HG03565 (cell line): ENCODE results near the gene GRIP2.

Source experiments
- ATAC-seq: cut with Tn5 transposase; IDR thresholded peaks from one replicate; pipeline ENCODE4 v1.9.1; 2021; ENCODE audit warnings: mild to moderate bottlenecking, moderate library complexity; ENCODE audit not compliant: unreplicated experiment

The GRIP2 gene

DNA sequence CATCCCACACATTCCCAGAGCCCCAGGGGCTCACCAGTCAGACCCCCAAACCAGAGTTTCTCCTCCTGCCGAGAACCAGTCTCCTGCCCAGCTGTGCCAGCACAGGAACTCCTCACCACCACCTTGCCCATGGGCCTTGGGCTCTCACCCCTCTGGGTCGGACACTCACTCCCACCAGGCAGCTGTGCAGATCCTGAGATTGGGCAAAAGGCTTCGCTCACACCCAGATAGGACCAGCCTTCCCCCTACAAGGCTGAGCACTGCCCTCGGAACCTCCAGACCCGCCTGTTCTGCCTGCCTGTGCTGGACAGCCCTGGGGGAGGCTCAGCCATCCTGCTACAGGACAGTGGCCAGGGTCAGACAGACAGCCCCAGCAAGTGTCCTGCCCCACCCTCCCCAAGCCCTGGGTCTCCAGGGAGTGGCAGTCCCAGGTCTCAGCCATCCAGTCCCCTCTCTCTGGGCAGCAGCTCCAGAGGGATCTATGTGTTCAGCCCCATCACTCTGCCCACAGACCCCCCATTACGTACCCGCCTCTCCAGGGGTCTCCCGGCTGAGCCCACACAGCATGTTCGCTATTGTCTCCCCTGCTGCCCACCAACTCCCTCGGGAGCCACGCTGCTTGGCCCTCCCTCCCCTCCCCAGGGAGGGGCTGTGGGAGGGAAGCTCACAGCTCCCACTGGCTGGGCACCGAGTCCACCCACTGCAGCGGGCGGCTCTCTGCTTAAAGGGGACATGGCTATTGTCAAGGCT, at the start of gene GRIP2:
Gene GRIP2 (minus strand): TSS at position 601 of the 750 bp plus-strand sequence. CDS start 34 bp downstream, at position 567.
- no peak for ATAC-seq

DNA sequence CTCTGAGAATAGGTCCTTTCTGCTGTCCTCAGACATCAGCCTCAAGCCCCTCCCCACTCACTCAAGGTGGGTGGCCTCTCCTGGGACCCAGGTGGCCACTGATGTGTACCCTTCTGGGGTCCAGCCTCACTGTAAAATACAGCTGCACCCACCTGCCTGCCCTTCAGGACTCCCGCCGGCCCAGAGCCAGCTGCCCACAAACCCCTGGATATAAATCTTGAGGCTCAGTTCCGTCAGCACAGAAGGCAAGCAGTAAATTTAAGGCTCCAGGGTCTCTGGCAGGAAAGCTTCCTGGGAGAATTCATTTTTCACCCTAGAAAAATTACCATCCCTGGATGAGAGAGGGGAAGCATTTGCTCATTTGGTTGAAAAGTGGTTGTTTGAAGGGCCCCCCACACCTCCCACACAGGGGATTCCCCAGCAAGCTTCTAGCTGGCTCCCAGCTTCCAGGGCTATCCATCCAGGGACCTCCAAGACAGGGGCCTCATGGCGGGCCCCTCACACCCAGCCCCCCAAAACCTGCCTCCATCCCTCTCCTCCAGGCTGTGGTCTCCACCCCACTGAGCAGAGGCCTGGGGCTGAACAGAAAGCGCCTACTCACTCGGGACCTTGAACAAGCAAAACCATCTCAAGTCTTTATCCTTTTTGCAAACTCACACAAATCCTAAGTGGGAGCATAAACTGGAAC, 48.4 kb upstream of the GRIP2 start:
- ATAC-seq, result no peak

DNA sequence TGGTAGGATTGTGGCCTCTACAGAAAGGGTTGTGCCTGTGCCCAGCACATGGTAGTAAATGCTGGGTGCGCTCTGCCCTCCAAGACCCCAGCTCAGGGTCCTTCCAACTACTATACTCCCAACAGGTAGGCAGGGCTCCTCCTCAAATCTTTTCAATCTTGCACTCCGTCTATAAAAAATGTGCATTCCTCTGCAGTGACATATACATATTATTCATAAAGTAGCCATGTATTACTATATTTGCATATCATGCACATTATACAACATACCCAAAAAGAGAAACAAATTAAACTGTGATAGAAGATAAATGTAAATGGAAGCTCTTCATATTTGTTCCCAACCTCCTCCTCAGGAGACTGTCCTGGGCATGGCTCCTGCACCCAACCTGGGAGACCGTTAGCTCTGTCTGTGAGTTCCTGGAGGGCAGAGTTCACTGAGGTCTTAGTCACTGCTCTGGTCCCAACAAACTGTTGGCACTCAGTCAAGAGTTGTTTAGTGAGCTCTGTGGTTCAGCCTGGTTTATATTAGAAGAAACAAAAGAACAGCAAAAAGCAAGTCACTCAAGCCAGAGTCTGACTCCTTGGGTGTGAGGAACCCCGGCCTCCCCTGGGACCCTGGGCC, 47.7 kb upstream of the GRIP2 start:
- no peak for ATAC-seq

DNA sequence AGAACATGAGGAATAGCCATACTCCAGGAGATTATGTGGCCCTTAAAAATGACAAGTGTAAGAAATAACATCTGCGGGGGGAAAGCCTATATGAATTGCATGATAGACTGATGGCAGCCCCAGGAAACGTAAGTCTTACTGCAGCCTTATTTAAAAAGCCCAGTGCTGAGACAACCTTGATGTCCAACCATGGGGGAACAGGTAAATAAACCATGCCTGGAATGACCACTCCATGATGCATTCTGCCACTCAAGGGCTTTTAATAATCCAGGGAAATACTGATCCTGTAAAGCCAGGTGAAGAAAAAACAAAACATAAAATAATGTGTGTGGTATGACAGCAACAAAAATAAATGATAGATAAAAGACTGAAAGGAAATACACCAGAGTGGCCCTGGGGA, 46.5 kb upstream of the GRIP2 start:
- ATAC-seq, result no peak

DNA sequence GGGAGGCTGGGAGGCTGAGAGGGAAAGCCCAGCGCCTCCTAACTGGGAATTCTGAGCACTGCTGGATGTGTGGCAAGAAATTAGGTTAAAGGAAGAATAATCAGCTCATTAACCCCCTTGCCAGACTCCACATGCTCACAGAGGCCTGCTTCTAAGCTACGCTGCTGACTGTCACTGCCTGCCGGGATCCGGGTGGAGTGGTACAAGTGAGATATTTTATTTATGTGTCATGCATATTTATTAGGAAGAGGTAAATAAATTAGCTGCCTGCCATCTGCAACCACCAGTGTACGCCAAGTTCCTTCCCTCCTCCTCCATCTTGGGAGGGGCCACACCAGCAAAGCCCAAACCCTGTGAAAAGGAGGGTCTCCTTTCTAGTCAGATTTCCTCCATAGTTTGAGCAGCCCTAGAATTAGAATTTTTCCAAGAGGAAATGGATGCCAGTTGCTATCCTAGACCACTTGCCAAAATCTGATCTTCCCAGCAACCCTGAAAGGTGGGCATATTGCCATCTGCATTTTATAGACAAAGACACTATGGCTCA, 43.5 kb upstream of the GRIP2 start:
- no peak for ATAC-seq

DNA sequence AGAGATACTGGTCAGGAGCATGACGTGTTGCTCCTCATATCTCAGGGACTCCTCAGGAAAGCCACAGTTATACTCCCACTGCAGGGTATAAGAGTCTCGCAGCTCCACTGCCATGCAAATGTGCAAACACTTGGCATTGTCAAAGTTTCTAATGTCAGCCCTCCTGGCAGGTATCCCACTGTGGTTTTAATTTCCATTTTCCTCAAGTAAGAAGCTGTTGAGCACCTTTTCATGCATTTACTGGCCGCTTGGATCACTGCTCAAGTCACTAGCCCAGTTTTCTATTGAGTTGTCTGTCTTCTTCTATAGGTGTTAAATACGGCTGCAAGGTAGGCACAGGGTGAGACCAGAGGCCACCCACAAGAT, 41.9 kb upstream of the GRIP2 start:
- ATAC-seq, result no peak

DNA sequence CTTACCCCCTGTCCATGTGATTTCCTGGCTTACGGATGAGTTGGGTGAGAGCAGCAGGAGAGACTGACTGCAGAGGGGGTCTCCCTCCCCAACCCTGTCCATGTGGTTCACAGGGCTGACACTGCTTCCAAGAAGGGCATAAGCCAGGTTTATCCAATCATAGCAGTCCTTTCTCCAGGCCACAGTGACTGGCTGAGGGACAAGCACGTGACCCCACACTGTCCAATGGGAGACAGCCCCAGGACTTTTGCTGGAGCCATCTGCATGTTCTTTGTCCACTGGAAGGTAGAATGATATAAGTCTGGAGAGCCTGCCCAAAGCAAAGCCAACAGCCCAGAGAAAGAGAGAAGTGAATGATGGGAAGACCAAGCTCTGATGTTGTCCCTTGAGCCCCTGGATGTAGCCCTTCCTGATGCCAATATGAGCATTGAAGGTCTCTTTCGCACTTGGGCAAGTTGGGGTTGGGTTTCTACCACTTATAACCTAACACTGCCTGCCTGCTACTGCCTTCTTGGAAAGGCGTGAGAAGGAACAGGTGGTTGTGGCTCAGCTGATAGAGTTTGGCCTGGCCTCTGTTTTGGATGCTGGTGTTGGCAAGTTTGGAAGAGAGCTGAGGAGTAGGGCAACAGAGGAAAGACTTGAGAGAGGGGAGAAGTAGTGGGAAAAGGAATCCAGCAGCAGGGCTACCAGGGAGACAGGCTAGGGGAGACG, 41.3 kb upstream of the GRIP2 start:
- no peak for ATAC-seq

DNA sequence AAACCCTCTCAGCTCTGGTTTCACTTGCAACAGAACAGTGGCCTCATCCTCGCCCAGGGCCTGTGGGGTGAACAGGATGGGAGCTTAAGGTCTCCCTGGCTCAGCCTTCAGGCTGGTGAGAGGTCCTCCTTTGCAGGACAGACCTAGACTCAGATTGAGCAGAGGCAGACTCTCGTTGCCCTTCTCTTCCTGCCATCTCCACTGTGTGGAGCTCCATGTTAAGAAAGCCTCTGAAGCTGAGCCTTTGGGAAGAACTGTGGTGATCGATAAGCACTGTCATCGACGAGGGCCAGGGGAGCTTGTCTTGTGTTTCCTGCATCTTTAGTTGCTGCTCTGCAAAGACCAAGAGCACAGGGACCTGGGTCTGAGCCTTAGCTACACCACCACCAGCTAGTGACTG, 37.8 kb upstream of the GRIP2 start:
- no peak for ATAC-seq

DNA sequence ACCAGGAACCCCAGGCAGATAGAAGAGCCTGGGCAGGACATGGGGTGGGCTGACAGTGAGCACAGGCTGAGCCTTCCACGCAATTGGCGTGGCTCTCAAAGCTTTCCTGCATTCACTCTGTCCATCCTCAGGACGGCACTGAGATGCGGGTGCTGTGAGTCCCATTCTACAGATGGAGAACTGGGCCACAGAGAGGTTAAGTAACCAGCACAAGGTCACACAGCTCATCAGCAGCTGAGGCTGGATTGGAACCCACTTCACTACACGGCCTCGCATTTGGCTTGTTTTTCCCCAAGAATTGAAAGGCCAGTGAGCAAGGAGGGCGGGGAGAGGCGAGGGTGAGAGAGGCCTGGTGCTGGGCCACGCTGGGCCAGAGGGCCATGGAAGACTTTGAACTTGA, 36.0 kb upstream of the GRIP2 start:
- ATAC-seq, result no peak

DNA sequence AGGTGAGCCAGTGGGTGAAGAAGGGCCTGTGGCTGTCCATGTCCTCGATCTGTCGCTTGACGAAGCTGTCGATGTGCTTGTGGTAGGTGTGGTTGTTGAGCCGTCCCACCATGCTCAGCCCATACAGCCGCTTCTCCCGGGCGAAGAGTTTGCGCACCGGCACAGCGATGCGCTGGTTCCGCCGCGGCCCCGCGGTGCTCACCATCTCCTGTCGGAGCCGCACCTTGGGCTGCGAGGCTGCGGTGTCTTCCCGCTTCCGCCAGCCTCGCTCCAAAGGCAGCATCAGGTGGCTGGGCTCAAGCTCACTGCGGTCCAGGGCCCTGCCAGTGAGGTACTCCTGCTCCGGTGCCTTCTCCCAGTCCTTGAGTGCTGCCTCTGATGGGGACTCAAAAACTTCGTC, 34.0 kb upstream of the GRIP2 start:
- no peak for ATAC-seq

DNA sequence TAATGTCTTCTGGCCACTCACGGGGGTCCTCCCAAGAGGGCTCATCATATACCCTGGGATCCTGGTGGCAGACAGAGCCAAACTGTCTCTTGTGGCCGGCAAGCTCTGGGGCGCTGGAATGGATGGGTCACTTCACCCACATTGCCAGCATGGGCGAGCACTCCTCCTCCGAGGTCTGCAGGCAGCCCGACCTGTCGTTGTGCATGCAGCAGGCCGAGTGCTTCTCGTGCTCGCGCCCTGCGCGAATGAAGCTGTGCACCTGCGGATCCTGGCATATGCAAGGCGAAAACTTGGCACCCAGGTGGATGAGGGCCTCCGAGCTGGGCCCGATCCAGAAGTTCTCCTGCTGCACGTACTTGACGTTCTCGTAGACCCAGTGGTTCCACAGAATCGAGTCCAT, 33.6 kb upstream of the GRIP2 start:
- no peak for ATAC-seq

DNA sequence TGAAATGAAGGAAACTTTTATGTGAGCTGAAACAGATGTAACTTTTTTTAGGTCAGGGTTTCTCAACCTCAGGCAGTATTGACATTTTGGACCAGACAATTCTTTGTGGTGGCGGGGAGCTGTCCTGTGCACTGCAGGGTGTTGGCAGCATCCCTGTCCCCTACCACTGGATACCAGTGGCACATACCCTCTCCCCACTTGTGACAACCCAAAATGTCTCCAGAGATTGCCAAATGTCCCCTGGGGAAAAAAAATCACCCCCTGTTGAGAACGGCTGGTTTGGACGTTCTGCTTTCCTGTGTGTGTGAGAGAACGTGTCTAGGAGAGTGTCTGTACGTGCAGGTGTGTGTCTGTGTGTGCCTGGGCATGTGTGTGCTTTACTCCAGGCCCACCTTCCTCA, 30.7 kb upstream of the GRIP2 start:
- no peak for ATAC-seq

DNA sequence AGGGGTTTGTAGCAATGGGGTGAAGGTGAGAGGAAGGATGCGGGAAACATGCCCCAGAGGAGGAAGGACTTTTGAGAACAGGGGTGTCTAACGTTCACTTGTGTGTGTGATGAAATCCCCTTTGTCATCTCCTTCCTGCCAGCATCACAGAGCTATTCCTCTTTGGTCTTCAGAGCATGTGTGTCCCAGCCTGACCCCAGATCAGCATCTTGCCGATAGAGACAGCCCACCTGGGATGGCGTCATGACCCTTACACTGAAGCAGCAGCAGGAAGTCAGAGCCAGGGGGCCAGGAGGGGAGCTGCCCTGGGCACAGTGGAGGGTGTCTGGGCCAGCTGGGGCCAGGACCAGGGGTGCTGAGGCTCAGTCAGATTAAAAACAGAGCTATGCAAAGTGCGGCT, 29.9 kb upstream of the GRIP2 start:
- no peak for ATAC-seq

DNA sequence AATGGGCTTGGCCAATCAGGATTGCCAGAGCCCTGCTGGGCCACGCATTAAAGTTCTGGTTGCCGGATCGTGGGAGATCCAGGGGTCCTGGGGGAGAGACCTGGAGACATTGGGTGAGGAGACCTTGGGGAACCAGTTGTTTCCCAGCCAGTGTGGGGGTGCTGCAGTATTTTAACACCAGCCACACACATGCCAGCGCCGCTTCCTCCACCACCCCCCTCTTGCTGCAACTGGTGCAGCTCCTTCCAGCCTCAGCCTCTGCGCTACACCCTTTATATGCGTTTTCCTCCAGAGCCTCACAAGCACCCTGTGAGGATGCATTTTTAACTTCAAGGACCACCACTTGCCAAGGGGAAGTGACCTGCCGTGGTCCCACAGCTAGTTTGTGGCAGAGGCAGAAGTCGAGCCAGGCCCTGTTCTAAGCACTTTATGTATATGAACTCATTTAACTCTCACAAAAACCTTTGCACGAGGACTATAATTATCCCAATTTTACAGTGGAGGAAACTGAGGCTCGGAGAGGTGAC, 29.4 kb upstream of the GRIP2 start:
- no peak for ATAC-seq

DNA sequence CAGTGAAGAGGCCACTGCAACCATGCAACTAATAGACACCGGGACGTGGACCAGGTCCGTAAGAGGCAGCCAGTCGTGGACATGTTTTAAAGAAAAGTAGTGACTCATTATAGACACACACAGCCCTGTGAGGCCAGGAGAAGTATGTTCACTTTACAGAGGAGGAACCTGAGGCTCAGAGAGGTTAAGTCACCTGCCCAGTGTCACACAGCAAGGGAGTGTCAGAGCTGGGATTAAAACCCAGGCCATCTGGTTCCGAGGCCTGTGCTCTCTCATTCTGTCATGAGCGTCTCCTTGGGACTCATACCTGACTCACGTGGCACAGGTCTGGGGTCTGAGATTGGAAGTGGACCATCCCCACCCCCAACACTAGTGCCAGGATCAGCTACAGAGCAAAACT, 28.1 kb upstream of the GRIP2 start:
- ATAC-seq, result no peak

DNA sequence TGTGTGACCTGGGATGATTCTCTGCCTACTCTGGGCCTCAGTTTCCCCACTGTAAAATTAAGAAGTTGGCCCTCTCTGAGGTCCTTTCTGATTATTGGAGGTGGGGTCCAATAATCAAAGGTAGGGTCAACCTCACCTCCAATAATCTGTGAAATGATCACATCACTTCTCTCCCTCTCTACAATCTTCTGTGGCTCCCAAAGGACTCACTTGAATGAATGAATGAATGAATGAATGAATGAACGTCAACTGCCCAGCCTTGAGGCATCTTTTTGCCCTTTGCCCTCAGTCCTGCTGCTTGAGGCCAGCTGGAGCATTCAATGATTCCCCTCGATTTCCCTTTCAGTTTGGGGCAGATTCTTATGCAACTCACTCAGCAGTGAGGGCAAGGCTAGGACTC, 26.7 kb upstream of the GRIP2 start:
- no peak for ATAC-seq

DNA sequence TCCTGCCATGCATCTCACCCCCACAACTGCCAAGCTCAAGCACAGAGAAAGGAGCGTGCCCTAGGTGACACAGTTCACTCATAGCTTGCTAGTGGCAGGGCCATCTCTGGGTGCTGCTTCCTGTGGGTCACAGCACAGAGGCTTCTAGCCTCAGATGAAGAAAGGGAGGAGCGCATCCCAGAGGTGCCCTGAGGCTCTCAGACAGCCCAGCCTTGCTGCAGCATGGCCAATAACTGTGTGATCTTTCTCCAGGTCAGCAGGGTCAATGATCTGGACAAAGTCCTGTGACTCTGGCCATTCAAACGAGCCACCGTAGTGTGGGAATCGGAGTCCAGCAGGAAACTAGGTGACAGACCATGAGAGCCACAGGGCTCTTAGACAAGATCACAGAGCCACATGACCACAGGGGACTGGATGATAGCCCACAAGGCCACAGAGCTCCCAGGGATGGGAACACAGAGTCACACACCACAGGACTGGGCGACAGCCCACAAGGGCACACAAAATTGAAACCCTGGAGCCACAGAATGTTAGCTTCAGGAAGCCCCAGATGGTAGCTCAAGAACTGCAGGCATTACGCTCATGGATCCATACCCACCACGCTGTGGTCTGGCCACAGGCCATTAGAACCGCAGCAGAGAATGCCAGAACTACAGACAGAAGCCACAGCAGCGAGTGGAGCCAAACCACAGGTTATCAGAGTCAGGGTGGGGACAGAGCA, 25.9 kb upstream of the GRIP2 start:
- no peak for ATAC-seq

DNA sequence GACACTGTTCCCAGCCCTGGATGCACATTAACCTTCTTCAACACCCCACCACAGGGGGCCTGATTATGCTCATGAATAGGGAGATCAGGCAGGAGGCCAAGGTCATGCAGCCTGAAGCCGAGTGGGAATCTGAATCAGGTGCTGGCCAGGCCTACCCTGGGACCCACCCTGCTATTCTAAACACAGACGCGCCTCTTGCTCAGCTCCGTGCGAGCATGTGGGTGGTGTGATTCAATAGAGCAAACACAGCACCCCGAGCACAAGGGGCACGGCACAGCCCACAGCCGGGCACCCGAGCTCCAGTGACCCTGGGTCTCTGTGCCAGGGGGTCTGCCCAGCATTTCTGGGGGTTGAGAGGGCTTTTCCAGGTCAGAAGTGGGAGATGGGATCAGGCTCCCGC, 24.6 kb upstream of the GRIP2 start:
- ATAC-seq, result no peak

DNA sequence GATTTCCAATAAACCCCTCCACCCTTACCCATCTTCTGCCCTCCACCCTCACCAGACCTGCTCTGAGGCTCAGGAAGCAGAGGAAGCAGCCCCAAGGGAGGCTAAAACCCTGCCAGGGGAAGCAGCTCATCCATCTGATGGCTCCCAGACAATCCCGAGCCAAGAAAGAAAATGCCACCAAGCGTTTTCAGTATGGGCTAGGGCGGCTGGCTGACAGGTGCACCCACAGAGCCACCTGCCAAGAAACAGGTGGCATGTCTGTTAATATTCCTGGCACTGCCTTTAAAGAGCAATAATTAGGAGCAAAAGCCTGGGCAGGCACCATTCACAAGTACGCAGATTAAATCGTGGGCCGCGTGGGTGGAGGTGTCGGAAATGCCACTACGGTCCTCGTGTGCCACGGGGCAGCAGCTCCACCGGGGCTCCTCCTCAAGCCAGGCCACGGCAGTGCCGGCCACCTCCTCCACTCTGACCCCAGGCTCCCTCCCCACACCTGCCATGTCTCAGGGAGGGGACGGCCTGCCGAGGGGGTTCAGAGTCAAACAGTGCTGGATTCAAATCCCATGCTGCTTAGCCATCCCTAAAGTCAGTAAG, 23.9 kb upstream of the GRIP2 start:
- ATAC-seq, result no peak
